Astrocyte of the cerebellum (primary cell): Measurements from ENCODE around the gene ADIPOR2.
"Not testable (repeated sequence)": the region's sequence is repeated elsewhere in the genome, so short reads cannot be mapped to it uniquely, and the experiment has no call there.

Experiments used
- DNase-seq: peaks from one replicate; pipeline ENCODE4 v3.0.0-alpha.2; 2011; ENCODE audit warnings: low read depth
- H3K4me3 ChIP-seq: 2 replicates; pipeline ENCODE4 v1.5.1; 2011; ENCODE audit warnings: mild to moderate bottlenecking, low read depth, low read length, moderate library complexity
- CTCF ChIP-seq: IDR thresholded peaks from 2 replicates; pipeline ENCODE4 v1.5.1; 2012; ENCODE audit warnings: low read length, low read depth, moderate library complexity, mild to moderate bottlenecking; ENCODE audit errors: missing control alignments
- in situ Hi-C: cut with HindIII; loops from 2 replicates; pipeline ENCODE4 v1.10.0; 2017; ENCODE audit warnings: low sequenced_read_pairs

ADIPOR2 gene

GRCh38 chr12:1703771-1704722, 13.2 kb downstream of the ADIPOR2 start:
- no peak overlapping the region for H3K4me3 ChIP-seq
- TF ChIP-seq CTCF, result no peak
- no peak for DNase-seq
- in situ Hi-C loops, result no loop called here

DNA sequence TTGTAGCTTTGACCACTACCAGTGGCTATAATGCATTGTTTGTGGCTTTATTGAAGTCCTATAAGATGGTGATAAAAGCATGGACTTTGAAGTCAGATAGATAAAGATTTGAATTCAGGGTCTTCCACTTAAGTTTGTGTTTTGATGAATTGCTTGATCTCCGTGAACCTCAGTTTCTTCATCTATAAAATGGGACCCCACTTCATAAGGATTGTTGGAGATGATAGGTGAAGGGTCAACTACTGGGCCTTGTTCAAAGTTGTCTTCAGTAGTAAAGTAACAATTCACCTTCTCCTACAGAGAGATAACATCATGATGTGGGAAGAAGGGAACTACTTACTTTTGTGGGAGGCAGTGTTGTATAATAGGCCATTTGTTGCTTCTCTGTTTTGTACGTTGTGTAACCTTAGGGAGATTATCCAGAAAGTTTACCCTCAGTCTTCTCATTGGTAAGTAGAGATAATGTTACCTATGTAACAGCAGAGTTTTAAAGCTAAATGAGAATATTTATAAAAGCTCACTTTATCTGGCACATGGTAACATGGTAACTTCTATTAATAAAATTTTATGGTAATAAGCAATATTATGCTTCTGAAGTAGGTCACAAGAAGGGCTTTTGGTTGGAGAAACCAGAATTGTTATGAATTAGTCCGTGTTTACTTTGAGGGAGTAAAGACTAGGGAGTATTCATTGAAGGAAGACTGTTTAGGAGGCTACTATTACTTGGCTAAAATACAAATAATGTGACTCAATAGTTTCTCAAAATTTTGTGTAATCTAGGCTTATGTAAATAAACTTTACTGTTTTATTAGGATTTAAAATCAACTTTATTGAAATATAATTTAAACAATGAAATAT, 15.1 kb downstream of the ADIPOR2 start:
- no peak for DNase-seq
- in situ Hi-C loops, result no loop called here
- TF ChIP-seq CTCF, result no peak
- H3K4me3 ChIP-seq, result no peak overlapping the region

DNA sequence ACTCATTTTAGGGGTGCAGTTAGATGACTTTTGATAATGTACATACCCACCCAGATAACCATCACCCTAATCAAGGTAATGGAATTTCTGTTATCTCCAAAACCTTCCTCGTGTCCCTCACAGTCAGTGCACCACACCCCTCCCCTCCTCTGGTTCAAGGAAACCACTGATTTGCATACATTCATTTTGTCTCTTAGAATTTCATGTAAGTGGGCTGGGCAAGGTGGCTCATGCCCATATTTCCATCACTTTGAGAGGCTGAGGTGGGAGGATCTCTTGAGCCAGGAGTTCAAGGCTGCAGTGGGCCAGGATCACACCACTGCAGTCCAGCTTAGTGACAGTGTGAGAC, 15.7 kb downstream of the ADIPOR2 start:
- in situ Hi-C loops, result no loop called here
- no peak for TF ChIP-seq CTCF
- H3K4me3 ChIP-seq, result no peak overlapping the region
- DNase-seq, result no peak

DNA sequence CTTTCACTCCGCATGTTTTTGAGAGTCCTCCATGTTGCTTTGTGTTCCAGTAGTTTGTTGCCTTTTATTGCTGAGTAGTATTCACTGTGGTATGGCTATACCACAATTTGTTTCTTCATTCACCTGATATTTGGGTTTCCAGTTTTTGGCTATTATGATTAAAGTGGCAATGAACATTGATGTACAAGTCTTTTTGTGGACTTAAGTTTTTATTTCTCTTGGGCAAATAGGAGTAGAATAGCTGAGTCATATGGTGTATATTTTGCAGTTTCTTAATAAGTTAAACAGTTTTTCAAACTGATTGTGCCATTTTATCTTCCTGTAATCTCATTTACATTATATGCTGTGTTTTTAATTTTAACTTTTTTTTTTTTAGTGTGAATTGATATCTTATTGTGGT, 16.2 kb downstream of the ADIPOR2 start:
- in situ Hi-C loops, result no loop called here
- H3K4me3 ChIP-seq, result no peak overlapping the region
- DNase-seq, result no peak
- TF ChIP-seq CTCF, result no peak

DNA sequence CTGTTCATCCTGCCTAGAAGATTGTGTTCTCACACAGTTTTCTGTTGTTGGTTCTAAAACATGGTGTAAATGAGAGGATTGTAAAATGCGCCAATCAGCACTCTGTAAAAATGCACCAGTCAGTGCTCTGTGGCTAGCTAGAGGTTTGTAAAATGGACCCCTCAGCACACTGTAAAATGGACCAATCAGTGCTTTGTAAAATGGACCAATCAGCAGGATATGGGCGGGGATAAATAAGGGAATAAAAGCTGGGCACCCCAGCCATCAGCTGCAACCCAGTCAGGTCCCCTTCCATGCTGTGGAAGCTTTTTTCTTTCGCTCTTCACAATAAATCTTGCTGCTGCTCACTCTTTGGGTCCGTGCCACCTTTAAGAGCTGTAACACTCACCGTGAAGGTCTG, 19.1 kb downstream of the ADIPOR2 start:
- DNase-seq, in situ Hi-C loops, H3K4me3 ChIP-seq: not testable (repeated sequence)

DNA sequence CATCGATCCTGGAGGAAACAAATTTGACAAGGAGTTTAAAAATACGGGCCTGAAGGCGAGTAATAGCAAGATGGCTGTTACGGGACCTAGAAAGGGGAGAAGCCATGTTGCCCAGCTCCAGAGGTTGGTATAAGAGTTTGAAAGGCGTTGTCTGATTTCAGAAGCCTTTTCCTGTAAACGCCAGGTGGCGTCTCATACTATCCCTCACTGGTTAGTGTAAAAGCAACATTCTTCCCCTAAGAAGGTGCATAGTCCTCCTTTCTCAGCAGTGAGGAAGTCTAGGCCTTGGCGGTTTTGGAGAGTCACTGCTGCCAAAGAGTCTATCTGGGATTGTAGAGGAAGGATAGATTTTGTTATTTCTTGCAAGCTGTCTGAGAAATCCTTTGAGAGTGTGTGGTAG, 20.0 kb downstream of the ADIPOR2 start:
- in situ Hi-C loops, H3K4me3 ChIP-seq, DNase-seq: not testable (repeated sequence)

DNA sequence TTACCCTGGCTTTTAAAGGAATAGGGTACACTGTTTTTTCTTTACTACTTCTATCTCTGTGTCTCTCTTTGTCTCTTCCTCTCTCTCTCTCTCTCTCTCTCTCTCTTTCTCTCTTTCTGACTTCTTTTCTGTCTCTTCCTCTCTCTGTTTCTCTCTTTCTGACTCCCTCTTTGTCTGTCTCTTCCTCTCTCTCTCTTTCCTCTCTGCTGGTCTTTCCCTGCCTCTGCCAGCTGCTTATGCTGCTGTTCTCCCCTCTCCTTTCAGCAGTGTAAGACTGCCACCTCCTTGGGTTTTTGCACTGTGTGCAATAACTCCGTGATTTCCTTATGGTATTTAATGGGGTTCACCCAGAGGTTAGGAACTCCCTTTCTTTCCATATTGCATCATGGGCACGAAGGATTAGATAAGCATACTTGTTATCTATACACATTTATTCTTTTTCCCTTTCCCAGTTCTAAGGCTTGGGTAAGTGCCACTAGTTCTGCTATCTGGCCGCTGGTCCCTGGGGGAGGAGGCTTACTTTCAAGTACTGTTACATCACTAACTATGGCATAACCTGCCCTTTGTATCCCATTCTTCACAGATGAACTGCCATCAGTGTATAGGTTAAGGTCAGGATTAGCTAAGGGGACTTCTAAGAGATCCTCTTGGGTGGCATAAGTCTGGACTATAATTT, 20.8 kb downstream of the ADIPOR2 start:
- DNase-seq, in situ Hi-C loops, H3K4me3 ChIP-seq: not testable (repeated sequence)

GRCh38 chr12:1712305-1712704, 21.4 kb downstream of the ADIPOR2 start:
- DNase-seq, in situ Hi-C loops, H3K4me3 ChIP-seq: not testable (repeated sequence)

GRCh38 chr12:1712852-1713251, 22.0 kb downstream of the ADIPOR2 start:
- in situ Hi-C loops, DNase-seq: not testable (repeated sequence)

DNA sequence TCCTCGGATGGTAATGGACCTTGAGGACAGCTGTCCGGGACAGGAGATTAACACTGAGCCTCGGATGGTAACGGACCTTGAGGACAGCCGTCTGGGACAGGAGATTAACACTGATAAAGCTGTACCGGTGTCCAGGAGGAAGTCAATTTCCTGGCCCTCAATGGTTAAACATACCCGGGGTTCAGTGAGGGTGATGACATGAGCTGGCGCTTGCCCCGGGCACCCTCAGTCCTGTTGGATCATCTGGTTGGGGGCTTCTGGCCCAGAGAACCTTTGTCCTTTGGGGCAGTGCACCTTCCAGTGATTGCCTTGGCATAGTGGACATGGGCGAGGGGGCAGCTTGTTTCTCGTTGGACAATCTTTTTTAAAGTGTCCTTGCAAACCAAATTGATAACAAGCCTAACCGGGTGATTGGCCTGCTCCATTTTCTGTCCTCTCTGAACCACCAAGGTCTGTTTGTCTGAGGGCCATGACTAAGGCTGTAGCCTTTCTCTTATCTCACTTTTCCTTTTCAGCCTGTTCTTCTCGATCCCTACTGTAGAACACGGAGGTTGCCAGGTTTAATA, 23.0 kb downstream of the ADIPOR2 start:
- H3K4me3 ChIP-seq, DNase-seq, in situ Hi-C loops: not testable (repeated sequence)

More at GRCh38 chr12:1712852-1713251, 22.0 kb downstream of the ADIPOR2 start:
- not testable (repeated sequence) for H3K4me3 ChIP-seq

DNA sequence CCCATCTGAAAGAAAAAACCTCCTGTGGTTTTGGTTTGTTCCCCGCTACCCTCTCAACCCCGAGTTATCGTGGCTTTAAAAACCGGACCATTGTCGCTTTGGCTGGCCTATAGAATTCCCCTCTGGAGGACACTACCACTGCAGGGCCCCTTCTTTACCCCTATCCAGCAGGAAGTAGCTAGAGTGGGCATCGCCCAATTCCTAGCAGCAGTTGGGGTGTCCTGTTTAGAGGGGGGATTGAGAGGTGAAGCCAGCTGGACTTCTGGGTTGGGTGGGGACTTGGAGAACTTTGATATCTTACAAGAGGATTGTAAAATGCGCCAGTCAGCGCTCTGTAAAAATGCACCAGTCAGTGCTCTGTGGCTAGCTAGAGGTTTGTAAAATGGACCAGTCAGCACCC, 24.6 kb downstream of the ADIPOR2 start:
- H3K4me3 ChIP-seq, DNase-seq, in situ Hi-C loops: not testable (repeated sequence)
